AG09319 (cell line): ENCODE results near the gene FKBP6.
"Not testable (repeated sequence)": the region's sequence is repeated elsewhere in the genome, so short reads cannot be mapped to it uniquely, and the experiment has no call there.

Source experiments
- DNase-seq: peaks from one replicate; pipeline ENCODE4 v3.0.0-alpha.2; 2010; ENCODE audit warnings: low read depth; ENCODE audit errors: extremely low read depth
- TF ChIP-seq, protein P1 (sequence below): IDR thresholded peaks from 2 replicates; pipeline ENCODE4 v1.5.1; 2011; ENCODE audit warnings: low read depth, mild to moderate bottlenecking, inconsistent platforms, low read length, moderate library complexity

FKBP6 gene

DNA sequence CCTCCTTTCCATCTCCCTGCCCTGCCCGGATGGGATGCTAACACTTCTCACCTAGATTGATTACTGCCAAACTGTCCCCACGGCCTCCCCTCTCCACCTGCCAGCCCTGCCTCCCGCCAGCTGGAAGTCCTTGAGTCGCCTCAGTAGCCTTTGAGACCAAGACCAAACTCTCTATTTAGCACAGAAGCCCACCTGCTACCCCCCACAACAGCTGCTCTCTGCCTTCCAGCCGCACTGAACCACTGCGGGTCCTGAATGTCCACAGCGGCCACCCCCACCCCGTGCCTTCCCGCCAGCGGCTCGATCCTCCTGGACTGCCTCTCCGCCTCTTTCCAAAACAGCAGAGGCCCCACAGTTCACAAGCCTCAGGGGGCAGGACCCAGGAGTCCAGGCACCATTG lies 39.0 kb downstream of the FKBP6 start:
- TF ChIP-seq, protein P1, sequence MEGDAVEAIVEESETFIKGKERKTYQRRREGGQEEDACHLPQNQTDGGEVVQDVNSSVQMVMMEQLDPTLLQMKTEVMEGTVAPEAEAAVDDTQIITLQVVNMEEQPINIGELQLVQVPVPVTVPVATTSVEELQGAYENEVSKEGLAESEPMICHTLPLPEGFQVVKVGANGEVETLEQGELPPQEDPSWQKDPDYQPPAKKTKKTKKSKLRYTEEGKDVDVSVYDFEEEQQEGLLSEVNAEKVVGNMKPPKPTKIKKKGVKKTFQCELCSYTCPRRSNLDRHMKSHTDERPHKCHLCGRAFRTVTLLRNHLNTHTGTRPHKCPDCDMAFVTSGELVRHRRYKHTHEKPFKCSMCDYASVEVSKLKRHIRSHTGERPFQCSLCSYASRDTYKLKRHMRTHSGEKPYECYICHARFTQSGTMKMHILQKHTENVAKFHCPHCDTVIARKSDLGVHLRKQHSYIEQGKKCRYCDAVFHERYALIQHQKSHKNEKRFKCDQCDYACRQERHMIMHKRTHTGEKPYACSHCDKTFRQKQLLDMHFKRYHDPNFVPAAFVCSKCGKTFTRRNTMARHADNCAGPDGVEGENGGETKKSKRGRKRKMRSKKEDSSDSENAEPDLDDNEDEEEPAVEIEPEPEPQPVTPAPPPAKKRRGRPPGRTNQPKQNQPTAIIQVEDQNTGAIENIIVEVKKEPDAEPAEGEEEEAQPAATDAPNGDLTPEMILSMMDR = no peak
- no peak for DNase-seq

DNA sequence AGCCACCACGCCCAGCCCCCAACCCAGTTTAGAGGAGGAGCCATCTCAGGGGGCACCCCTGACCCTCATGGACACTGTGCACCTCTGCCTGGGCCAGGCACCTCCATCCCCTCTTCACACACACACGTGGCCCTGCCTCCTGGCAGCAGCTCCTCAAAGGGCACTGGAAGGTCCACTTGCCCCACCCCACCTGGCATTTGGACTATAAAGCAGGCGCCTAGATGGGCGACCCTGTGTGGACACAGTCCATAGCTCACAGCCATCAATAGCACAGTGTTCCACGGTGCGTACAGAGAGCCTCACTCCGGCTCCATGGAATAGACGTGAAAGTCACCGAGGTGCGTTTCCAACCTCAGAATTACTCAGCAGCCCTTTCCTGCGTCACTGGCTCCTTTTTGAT lies 41.0 kb downstream of the FKBP6 start:
- TF ChIP-seq, protein P1 = no peak
- DNase-seq = no peak

DNA sequence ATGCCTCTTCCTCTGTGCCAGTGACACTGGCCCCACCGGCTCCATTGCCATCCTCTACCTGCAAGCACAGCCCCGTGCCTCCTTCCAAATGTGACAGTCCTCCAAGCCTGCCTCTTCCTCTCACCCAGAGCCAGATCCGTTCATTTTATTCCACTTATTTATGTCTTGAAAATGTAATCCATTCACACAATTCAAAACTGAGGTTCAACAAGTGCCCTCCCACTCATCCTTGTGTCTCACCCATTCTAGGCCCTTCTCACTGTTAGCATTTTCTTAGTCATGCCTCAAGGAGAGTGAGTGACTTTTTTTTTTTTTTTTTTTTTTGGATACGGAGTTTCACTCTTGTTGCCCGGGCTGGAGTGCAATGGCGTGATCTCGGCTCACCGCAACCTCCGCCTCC lies 41.7 kb downstream of the FKBP6 start:
- TF ChIP-seq, protein P1 = no peak
- no peak for DNase-seq

DNA sequence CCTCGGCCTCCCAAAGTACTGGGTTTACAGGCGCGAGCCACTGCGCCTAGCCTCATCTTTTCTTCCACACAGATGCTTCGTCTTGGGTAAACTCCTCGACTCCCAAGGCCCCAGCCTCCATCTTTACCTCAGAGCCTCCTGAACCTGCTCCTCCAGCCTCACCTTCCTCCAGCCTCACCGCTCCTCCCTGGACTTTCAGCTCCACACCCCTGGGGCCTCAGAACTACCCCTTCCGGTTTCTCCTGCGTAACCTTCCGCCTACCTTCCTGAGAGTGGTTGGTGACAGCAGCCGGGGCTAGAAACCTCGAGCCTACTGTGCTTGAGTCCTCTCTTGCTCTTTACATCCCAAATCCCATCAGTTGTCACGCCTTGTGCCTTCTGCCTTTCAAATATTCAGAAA lies 45.8 kb downstream of the FKBP6 start:
- TF ChIP-seq, protein P1 = no peak
- no peak for DNase-seq

DNA sequence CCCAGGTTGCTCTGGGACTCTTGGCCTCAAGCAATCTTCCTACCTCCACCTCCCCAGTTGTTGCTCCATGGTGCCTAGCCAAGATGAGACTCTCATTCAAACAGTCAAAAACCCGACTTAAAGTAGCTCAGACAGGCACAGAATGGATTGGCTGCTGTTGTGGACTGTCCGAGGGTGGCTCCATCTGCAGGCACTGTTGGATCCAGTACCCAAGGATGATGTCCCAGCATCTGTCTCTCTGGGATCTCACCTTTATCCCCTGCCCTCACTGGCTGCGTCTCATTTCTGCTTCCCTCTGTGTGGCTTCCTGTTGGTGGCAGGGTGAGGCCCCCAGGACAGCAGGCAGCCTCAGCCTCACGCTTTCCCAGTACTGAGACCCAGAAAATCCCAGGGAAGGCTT lies 48.3 kb downstream of the FKBP6 start:
- DNase-seq = not testable (repeated sequence)

DNA sequence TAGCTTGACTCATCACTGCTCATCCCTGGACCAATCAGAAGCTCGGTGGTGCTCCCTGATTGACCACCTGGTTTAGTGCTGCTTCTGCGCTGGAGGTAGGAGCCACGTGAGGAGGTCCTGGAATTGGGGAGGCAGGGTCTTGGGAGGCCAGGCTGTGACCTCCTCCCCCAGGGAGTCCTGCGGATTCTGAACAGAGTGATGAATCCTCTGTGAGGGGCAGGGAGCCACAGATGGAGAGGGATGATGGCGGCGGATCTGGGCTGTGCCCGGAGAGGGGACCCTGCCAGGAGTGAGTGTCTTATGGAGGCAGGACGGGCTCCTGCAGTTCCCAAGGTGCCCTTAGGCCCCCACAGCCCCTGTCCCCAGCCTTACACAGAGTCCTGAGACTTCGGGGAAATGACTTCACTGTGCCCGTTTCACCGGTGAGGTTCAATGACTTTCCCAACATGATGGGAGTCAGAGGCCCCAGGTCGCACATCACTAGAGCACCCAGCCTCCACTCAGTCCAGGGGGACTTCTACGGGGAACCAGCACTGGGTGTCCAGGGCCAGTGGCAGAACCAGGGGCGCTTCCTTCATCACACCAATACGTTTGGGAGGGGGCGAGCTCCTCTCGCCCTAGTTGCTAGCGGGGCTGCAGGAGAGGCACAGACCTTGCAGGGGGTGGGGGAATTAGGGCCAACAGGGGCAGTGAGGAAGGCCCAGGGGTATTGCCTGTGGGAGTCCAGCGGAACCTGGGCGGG lies 48.9 kb downstream of the FKBP6 start:
- TF ChIP-seq, protein P1 = no peak
- DNase-seq = no peak

DNA sequence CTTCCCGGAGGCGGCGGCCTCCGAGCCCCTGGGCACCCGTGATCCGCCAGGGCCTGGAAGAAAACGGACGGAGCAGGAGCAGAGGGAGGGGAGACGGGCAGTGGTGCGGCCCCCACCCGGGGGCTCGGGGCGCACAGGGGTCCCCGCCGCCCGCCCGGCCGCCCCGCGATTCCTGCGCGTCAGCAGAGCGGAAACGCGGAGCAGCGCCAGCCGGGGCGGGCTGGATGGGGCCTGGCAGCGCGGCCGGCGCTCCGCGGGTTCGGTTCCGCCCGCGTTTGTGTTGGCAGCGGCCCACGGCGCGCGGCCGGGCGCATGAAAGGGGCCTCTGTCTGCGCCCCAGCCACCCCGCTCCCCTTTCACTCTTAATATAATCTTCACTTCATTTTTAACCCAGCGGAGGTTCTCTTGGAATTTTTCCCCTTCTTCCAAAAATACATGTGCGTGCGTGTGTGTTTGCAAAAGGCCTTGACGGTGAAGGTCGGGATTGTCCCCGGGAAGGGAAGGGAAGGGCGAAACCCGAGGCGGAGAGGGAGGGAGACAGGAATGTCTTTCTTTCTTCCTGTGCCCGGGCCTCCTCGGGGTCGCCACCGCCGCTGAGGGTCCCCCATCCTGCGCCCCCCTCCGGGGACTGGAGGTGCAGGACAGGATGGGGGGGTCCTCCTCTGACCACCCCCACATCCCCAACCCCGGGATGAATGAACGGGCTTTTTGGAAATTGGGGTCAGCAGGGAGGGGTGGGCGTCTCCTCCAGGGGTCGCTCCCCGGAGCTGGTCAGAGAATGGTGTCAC lies 49.6 kb downstream of the FKBP6 start:
- not testable (repeated sequence) for DNase-seq

DNA sequence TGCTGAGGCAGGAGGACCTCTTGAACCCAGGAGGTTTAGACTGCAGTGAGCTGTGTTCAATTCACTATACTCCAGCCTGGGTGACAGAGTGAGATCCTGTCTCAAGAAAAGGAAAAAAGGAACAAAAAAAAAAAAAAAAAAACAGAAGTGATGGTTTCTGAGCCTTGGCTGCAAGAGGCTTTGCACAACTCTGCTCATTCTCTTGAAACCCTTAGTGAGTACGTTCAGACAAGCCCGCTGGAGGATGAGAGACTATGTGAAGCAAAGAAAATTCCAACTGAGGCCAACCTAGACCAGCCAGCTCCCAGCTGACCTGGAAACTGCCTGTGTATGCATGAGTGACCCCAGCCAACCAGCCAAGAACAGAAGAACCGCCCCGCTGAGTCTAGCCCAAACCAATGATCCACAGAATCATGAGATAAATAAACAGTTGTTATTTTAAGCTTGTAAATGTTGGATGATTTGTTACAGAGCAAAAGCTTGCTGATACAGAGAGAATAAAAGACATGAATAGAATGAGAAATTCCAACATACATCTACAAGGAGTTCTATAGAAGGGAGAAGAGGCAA lies 55.1 kb downstream of the FKBP6 start:
- no peak for DNase-seq
- TF ChIP-seq, protein P1 = no peak
